Muscle of back (tissue), 11 donors: ENCODE results near the gene GCH1. TPM values are rescaled to one million over a fixed set of nuclear protein-coding genes. Genes with fewer than 3 reads are reported as not detected.
"Not testable (repeated sequence)": the region's sequence is repeated elsewhere in the genome, so short reads cannot be mapped to it uniquely, and the experiment has no call there.

ENCODE experiments used
- DNase-seq, 3 donors: peaks; one replicate each; pipeline versions ENCODE4 v3.0.0 to v3.0.0-alpha.2; 2013
- polyA plus RNA-seq, 10 donors: library from polyadenylated mRNA; unstranded; fragments of 120-200 nt; gene quantifications; one replicate each; pipeline ENCODE4 v1.2.1, GENCODE V29; 2013; ENCODE audit not compliant: insufficient read length in 10 of 10

Gene GCH1
- polyA plus RNA-seq, 10 donors = 3.5 to 6.8 (median 4.5) TPM

DNA sequence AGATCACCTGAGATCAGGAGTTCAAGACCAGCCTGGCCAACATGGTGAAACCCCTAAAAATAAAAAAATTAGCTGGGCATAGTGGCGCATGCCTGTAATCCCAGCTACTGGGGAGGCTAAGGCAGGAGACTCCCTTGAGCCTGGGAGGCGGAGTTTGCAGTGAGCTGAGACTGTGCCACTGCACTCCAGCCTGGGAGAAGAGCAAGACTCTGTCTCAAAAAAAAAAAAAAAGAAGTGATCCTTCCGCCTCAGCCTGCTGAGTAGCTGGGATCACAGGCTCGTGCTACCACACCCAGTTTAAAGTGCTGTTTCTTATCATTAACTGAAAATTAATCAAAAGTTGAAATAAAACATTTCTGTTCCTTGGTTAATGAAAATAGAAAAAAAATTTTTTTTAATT, 6.3 kb upstream of the GCH1 start:
- DNase-seq = not testable (repeated sequence)

DNA sequence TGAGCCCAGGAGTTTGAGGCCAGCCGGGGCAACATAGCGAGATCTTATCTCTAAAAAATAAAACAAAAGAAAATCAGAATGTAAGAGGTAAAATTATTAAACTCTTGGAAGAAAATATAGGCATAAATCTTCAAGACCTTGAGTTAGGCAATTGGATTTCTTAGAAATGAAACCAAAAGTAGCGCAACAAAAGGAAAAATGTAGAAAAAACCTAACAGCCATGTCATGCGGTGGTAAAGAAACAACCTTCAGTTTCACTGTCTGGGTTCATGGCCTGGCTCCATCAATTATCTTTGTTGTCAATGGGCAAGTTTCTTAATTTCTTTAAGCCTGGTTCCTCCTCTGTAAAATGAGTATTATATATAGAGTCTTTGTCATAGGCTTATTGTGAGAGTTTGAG, 5.6 kb upstream of the GCH1 start:
- DNase-seq = no peak

DNA sequence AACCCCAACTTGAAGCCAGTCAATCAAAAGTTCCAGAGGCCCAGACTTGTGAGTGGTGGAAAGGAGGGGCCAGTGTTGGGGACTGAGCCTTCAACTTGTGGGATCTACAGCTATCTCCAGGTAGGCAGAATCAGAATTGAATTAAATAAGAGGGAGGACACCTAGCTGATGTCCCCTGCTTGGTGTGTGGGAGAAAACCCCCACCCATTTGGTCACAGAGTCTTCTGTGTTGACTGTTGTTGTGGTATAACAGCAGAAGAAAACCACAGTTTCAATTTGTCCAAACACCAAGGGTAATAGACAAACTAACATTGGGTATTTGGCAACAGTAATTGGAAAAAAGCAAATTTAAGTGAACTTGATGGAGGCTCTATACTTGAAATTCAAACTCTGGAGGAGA, 3.4 kb upstream of the GCH1 start:
- DNase-seq = no peak

DNA sequence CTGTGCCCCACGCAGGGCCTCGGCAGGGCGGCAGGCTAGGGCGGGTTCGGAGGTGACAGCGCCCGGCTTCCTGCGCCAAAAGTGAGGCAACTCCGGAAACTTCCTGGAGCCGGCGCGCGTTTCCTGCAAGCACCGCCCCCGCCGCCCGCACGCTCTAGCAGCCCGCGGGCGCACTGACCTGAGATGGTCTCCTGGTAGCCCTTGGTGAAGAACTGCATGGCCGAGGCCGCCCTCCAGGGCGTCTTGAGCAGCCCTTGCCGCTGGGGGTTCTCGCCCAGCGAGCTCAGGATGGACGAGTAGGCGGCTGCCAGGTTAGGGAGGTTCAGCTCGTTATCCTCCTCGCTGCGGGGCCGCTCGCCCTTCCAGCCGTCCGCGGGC, 494 bp downstream of the GCH1 start:
- peak in 2 of 3 donors; percentile 54 to 82 for DNase-seq

DNA sequence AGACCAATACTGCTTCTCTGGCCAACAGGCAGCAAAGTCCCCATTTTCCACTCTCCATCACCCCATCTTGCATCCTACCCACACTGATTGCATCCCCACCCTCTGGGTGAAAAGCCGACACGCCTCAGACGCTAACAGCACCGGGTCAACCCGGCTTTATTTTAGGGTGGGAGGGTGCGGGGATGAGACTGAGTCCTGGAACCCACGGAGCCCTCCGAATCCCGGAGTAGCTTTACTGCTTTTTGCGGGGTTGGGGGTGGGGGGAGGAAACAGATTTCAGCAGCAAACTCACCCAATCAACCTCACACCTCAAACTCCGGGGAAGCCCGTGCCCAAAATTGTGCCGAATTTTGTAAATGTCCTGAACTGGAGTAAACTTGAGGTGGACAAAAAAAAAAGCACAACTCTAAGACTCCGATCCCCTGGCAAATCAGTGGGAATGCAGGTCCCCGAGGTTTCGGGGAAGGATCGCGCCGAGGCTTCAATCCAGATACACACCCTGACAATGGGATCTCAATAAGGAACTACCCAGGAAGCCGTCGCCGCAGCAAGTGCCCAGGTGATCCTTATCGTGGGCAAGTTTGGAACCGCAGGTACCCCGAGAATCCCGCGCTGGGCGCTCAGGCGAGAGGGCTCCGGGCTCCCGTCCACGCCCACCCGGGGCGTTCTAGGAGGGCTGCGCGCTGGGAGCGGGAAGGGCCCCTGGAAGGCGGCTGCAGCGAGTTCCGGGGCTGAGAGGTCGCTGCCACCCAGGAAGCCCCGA, 1.1 kb downstream of the GCH1 start:
- DNase-seq = no peak

DNA sequence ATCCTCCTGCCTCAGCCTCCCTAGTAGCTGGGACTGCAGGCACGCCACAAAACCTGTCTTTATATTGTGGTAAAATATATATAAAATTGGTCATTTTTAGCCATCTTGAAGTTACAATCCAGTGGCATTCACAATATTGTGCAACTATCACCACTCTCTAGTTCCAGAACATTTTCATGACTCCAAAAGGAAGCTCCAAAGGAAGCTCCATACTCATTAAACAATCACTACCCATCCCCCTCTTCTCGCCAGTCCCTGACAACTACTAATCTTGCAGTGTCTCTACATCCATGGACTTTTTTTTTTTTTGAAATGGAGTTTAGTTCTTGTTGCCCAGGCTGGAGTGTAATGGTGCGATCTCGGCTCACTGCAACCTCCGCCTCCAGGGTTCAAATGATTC, 3.1 kb downstream of the GCH1 start:
- no peak for DNase-seq

DNA sequence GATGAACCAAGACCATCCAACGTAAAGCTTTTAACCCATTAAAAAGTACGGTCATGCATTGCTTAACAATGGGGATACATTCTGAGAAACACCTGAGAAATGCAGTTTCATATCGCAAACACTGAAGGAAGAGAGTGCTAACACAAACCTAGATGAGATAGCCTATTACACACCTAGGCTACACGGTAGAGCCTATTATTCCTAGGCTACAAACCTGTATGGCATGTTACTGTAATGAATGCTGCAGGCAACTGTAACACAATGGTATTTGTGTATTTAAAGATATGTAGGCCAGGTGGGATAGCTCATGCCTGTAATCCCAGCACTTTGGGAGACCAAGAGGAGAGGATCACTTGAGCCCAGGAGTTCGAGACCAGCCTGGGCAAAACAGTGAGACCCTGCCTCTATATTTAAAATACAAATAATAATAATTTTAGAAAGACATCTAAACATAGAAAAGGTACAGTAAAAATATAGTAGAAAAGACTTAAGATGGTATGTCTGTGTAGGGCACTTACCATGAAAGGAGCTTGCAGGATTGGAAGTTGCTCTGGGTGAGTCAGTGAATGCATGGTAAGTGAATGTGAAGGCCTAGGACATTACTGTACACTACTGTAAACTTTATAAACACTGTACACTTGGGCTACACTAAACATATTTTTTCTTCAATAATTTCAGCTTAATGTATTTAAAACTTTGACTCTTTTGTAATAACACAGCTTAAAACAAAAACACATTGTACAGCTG, 4.6 kb downstream of the GCH1 start:
- DNase-seq = not testable (repeated sequence)

DNA sequence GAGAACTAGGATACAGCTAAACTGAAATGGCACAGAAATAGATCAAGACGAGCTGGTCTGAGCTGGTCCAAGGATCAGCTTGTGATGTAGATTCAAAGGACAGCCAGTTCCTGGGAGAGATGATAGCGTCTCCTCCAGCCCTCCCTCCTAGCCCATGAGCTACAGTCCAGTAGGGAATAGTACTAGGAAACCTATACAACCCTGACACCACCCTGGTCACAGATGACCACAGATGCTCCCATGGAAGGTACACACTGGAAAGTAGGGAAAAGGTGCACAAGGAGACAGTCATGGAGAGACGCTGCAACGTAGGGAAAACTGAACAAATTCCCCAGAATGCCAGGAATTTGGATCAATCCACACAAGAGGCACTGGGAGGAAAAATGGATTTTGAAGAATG, 6.9 kb downstream of the GCH1 start:
- DNase-seq = no peak

DNA sequence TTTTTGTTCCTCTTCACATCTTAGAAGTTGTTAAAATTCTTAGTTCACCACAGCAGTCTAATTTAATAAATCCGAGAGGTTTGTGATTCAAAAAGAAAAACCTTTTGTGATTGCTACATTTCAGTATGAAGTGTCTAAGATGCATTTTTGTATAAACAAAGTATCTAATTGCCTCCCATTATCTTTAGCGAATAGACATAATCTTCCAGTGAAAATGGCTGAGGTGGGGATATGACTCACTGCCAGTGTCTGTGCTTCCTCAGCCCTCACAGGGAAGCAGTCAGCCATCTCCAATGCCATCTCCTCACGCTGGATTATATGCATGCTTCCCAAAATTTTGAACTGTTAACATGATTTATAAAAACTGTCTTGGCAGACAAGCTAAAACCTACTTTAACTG, 7.6 kb downstream of the GCH1 start:
- DNase-seq = no peak

DNA sequence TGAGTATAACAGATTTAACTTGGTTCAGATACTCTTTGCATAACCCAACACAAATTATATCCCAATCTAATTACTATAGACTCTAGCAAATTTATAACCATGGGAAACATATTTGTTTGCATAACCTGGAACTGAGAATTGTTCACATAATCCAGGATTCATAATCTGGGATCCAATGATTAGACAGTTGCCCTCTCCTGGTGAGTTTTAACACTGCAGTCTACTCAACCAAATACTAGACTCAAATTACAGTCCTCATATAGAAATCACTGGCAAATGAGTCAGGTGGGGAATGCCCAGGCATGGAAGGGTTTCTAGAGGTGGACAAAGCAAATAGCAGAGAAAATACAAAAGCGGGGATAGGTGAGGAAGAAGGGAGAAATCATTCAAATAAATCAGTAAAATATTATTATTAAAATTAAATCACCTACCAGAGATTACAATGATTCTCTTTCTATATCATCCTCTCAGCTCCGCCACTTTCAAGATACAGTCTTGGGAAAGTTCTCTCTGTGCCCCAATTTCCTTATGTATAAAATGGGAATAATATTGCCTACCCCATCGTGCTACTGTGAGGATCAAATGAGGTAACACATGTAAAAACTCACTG, 9.4 kb downstream of the GCH1 start:
- DNase-seq = peak; percentile 31 to 58 (median 40)

DNA sequence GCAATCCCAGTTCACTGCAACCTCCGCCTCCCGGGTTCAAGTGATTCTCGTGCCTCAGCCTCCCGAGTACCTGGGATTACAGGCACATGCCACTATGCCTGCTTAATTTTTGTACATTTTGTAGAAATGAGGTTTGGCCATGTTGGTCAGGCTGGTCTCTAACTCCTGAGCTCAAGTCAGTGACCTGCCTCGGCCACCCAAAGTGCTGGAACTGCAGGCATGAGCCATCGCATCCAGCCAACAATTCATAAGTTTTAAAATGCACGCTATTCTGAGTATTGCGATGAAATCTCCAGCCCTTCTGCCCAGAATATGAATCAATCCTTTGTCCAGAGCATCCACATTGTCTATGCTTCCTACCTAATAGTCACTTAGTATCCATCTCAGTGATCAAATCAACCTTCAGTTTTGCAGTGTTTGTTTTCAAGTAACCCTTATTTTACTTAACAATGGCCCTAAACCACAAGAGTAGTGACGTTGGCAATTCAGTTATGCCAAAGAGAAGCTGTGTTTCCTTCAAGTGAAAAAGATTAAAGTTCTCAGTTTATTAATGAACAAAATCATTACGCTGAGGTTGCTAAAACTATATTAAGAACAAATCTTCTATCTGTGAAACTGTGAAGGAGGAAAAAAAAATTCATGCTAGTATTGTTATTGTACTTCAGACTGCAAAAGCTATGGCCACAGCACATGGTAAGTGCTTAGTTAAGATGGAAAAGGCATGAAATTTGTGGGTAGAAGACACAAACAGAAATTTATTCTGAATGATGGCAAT, 11.0 kb downstream of the GCH1 start:
- DNase-seq = no peak

DNA sequence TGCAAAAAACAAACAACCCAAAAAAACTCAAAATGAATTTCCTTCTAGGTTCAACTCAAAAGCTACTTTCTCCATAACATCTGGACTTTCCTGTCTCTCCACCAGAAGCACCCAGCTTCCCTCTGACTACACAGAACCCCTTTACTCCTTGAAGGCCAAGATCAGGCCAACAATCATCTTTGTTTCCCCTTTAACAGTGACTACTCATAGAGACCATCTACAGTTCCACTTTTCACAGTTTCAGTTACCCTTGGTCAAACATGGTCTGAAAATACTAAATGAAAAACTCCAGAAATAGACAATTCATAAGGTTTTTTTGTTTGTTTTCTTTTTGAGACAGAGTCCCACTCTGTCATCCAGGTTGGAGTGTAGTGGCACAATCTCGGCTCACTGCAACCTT, 11.8 kb downstream of the GCH1 start:
- no peak for DNase-seq

DNA sequence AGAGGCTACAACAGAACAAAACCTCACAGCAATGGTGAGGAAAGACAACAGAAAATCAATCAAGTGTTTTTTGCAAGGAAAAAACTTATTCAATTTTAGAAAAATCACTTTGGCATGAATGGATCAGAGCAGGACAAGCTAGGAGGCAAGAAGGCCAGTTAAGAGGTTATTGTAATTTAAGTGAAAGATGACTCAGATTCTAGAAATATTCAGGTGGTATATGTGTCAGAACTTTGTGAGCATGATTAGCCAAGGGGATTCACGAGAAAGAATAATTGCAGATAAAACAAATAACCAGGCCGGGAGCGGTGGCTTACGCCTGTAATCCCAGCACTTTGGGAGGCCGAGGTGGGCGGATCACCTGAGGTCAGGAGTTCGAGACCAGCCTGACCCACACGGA, 12.7 kb downstream of the GCH1 start:
- no peak for DNase-seq

DNA sequence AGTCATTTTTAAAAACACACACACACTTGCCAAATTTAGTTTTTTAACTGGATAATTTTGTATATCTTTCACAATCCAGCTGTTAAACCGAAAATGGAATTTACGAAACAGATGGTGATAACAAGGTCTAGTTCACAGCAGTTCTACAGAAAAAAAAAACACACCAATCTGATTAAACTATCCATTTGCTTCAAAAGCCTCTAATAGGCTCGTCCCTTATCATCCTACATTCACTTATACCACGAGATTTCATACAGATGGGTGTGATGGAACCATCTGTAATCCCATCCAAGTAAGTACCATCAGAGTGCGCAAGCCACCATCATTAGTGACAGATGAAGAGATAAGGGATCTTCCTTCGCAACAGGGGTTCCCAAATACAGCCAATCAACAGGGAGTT, 20.1 kb downstream of the GCH1 start:
- peak in 1 of 3 donors; percentile 7 for DNase-seq

DNA sequence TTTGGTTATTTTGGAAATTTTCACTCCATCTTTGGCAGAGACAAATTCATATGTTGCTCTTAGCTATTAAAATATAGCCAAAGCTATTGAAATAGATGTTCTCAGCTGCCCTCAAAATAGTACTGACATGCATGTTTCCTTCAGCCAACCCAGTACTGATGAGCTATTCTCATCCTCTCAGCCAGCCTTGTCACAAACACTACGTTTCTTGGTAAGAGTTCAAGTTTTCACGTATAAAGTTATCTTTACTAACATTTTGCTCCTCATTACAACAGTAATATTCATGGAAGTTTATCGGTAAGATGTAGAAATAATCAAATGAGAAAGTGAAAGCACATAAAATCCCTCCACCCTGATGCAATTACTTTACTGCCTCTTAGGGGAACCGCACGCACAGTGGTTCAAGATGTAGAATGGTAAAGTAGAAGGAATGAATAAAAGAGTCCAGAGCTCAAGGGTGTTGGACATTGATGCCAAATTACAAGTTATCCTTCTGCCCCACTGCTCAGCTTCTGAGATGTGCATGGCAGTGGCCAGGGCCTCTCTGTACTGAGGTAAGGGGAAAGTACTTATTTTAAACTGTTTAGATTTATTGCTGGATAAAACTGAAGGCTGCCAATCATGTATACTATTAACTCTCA, 20.7 kb downstream of the GCH1 start:
- peak in 1 of 3 donors; percentile 77 for DNase-seq

DNA sequence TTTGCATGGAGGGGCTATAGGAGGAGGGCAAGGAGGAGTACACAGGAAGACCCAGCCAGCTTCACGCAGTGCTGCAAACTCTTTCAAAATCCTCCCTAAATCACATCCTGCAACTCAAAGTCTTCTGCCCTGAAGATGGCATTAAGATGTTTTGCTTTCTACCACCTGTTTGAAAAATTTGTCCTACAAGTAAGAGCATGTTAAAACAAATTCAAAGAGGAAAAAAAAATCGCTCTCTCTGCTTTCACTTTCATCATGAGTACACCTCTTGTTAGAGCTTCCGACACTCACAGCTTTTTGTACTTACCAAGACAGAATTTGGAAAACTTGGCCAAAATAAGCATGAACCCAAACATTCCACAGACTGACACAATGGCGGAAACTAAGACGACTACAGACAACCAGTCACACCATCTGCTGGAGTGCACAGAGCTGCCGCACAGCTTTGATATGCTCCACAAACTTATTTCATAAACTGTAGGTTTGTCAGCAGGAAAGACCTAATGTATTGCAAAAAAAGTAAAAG, 21.3 kb downstream of the GCH1 start:
- DNase-seq = peak in 1 of 3 donors; percentile 36

DNA sequence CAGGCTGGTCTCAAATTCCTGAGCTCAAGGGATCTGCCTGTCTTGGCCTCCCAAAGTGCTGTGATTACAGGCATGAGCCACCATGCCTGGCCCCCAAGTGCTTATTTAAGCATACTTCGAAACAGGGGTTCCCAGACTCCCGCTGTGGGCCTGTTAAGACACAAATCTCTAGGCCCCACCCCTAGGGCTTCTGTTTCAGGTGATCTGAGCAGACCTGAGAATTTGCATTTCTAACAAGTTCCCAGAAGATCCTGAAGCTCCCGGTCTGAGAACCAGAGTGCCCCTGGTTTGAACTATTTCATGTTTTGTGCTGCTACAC, 25.0 kb downstream of the GCH1 start:
- no peak for DNase-seq

DNA sequence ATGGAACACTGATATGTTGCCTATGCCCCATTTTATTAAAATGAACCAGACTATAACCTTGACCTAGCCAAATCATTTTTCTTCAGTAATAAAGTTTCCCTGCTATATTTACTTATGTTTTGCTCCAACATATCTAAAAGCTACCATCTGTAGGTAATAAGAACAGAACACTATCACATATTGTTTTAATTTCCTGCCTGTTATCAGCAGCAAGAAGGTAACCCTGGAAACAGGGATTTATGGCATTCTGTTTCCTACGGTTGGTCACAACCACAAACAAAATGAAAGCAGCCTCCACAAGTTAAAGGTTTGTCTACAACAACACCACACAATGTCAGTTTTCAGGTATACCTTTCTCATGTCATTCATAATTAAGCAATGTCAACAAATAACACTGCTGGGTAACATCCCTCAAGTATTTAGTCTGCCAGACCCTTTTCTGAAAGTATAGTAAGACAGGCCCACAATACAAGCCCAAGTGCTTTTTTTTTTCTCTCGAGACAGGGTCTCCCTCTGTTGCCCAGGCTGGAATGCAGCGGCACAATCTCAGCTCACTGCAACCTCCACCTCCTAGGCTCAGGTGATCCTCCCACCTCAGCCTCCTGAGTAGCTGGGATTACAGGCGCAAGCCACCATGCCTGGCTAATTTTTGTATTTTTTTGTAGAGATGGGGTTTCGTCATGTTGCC, 25.5 kb downstream of the GCH1 start:
- peak in 1 of 3 donors; percentile 18 for DNase-seq

DNA sequence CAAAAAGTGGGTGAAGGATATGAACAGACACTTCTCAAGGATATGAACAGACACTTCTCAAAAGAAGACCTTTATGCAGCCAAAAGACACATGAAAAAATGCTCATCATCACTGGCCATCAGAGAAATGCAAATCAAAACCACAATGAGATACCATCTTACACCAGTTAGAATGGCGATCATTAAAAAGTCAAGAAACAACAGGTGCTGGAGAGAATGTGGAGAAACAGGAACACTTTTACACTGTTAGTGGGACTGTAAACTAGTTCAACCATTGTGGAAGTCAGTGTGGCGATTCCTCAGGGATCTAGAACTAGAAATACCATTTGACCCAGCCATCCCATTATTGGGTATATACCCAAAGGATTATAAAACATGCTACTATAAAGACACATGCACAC, 27.0 kb downstream of the GCH1 start:
- not testable (repeated sequence) for DNase-seq

DNA sequence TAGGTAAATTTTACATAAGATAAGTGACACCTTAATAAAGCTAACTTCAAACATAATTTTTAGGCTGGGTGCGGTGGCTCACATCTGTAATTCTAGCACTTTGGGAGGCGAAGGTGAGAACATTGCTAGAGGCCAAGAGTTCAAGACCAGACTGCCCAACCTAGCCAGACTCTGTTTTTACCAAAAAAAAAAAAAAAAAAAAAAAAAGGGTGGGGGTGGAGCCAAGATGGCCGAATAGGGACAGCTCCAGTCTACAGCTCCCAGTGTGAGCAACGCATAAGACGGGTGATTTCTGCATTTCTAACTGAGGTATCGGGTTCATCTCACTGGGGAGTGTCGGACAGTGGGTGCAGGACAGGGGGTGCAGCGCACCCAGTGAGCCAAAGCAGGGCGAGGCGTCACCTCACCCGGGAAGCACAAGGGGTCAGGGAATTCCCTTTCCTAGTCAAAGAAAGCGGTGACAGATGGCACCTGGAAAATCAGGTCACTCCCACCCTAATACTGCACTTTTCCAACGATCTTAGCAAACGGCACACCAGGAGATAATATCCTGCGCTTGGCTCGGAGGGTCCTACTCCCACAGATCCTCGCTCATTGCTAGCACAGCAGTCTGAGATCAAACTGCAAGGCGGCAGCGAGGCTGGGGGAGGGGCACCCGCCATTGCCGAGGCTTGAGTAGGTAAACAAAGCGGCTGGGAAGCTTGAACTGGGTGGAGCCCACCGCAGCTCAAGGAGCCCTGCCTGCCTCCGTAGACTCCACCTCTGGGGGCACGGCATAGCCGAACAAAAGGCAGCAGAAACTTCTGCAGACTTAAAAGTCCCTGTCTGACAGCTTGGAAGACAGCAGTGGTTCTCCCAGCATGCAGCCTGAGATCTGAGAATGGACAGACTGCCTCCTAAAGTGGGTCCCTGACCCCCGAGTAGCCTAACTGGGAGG, 32.2 kb downstream of the GCH1 start:
- DNase-seq = not testable (repeated sequence)
